B cell (primary cell): ENCODE data around the gene SCAI. TPM values are rescaled to one million over a fixed set of nuclear protein-coding genes. Genes with fewer than 3 reads are reported as not detected.

Experiments used
- ATAC-seq: fragments of 200-7000 bp; cut with Tn5 transposase; one replicate; pipeline ENCODE4 v1.10.0; 2021; ENCODE audit warnings: low read depth, mild to moderate bottlenecking, moderate number of reproducible peaks, moderate library complexity
- CTCF ChIA-PET: fragments of 350-600 bp; sonication (Branson Sonifier 250); formaldehyde crosslinking; loops from one replicate; lab custom pipeline; 2021; ENCODE audit warnings: antibody characterized with exemption, inconsistent platforms; lab: Charles Lee
- POLR2A ChIA-PET: fragments of 350-600 bp; sonication (Branson Sonifier 250); formaldehyde crosslinking; loops from one replicate; lab custom pipeline; 2021; ENCODE audit warnings: antibody characterized with exemption; lab: Charles Lee
- DNase-seq: peaks from one replicate; pipeline ENCODE4 v3.0.0; 2013
- H2AFZ ChIP-seq: 2 replicates; pipeline ENCODE4 v1.6.1; 2012; ENCODE audit warnings: mild to moderate bottlenecking, low read depth, low read length; ENCODE audit not compliant: insufficient read depth, poor library complexity, severe bottlenecking
- H3K27ac ChIP-seq, 2 donors: 1 replicate in 1 of 2; 2 replicates in 1 of 2; pipeline ENCODE4 v1.5.1; 2012 to 2013; ENCODE audit warnings: low read length in 2 of 2, mild to moderate bottlenecking in 2 of 2, moderate library complexity in 1 of 2
- H3K27me3 ChIP-seq, 4 experiments: fragments of 200-600 bp in 1 of 4; sonication (generic) in 1 of 4; replicated peaks in 1 of 4; 1 replicate in 2 of 4; 2 replicates in 2 of 4; pipeline versions ENCODE4 v1.6.1 to v1.7.0; 2013 to 2016; ENCODE audit warnings: low read length in 3 of 4, mild to moderate bottlenecking in 2 of 4, mixed read lengths in 1 of 4, moderate library complexity in 1 of 4; ENCODE audit not compliant: insufficient read depth in 4 of 4, control insufficient read depth in 3 of 4; ENCODE audit errors: control extremely low read depth in 1 of 4
- H3K36me3 ChIP-seq, 2 experiments: replicated peaks in 1 of 2; 1 replicate in 1 of 2; 2 replicates in 1 of 2; pipeline versions ENCODE4 v1.6.1 to v1.7.1; 2013; ENCODE audit warnings: low read length in 1 of 2; ENCODE audit not compliant: insufficient read depth in 2 of 2, control insufficient read depth in 1 of 2; ENCODE audit errors: control extremely low read depth in 1 of 2, extremely low read depth in 1 of 2
- H3K4me1 ChIP-seq, 2 donors: fragments of 200-600 bp in 1 of 2; sonication (generic) in 1 of 2; 1 replicate in 1 of 2; 2 replicates in 1 of 2; pipeline versions ENCODE4 v1.5.1 to v1.6.1; 2013 to 2017; ENCODE audit warnings: low read length in 2 of 2; ENCODE audit not compliant: control insufficient read depth in 2 of 2, insufficient read depth in 2 of 2
- H3K4me2 ChIP-seq: replicated peaks from 2 replicates; pipeline ENCODE3; 2012; ENCODE audit warnings: mild to moderate bottlenecking, low read depth, low read length; ENCODE audit not compliant: poor library complexity, severe bottlenecking
- H3K4me3 ChIP-seq, 5 experiments: fragments of 200-600 bp in 1 of 5; sonication (generic) in 1 of 5; 1 replicate in 3 of 5; 2 replicates in 2 of 5; pipeline versions ENCODE4 v1.5.1 to v1.7.0; 2011 to 2016; ENCODE audit warnings: low read length in 4 of 5, mild to moderate bottlenecking in 4 of 5, low read depth in 2 of 5, control low read depth in 1 of 5, moderate library complexity in 1 of 5; ENCODE audit not compliant: insufficient read depth in 1 of 5; ENCODE audit errors: control extremely low read depth in 1 of 5, extremely low read depth in 1 of 5
- H3K79me2 ChIP-seq: fragments of 200-600 bp; sonication (generic); one replicate; pipeline ENCODE4 v1.6.0; 2016; ENCODE audit warnings: low read length; ENCODE audit not compliant: control insufficient read depth, insufficient read depth
- H3K9ac ChIP-seq: fragments of 200-600 bp; sonication (generic); 2 replicates; pipeline ENCODE4 v1.6.1; 2017; ENCODE audit warnings: mild to moderate bottlenecking, low read length, moderate library complexity
- H3K9me3 ChIP-seq, 3 donors: one replicate each; pipeline versions ENCODE4 v1.6.1 to v1.7.1; 2013; ENCODE audit warnings: low read length in 2 of 3; ENCODE audit not compliant: control insufficient read depth in 2 of 3, insufficient read depth in 1 of 3; ENCODE audit errors: control extremely low read depth in 1 of 3
- H4K20me1 ChIP-seq: 2 replicates; pipeline ENCODE4 v1.6.0; 2012; ENCODE audit warnings: mild to moderate bottlenecking, low read length; ENCODE audit not compliant: insufficient read depth, control insufficient read depth, poor library complexity, severe bottlenecking
- H3K27ac Mint-ChIP-seq: one replicate; pipeline ENCODE4 v1.8.0; 2021; ENCODE audit warnings: mixed read lengths
- H3K27me3 Mint-ChIP-seq: one replicate; pipeline ENCODE4 v1.8.0; 2021; ENCODE audit warnings: mixed read lengths
- H3K4me1 Mint-ChIP-seq: one replicate; pipeline ENCODE4 v1.8.0; 2021; ENCODE audit warnings: mixed read lengths
- H3K4me3 Mint-ChIP-seq: one replicate; pipeline ENCODE4 v1.8.0; 2021; ENCODE audit warnings: mixed read lengths
- H3K9me3 Mint-ChIP-seq: one replicate; pipeline ENCODE4 v1.8.0; 2022; ENCODE audit warnings: mixed read lengths; ENCODE audit not compliant: insufficient read depth
- EZH2 ChIP-seq: IDR thresholded peaks from 2 replicates; pipeline ENCODE4 v1.6.1; 2012; ENCODE audit warnings: borderline replicate concordance, low read depth, mild to moderate bottlenecking, moderate library complexity, low read length; ENCODE audit not compliant: insufficient read depth, poor library complexity, severe bottlenecking
- WGBS: methylation state at CpG from one replicate; pipeline ENCODE4 v1.1.5; 2013; ENCODE audit warnings: missing lambda C conversion rate; ENCODE audit not compliant: insufficient coverage; 5-methylcytosine and 5-hydroxymethylcytosine counted together
- intact Hi-C: fragments of 100-400 bp; cut with micrococcal nuclease; formaldehyde crosslinking; loops from one replicate; pipeline ENCODE4 v1.10.0; 2022
- polyA plus RNA-seq: library from polyadenylated mRNA; depleted of rRNA; stranded (reverse); fragments of >200 nt; gene quantifications from 2 replicates; pipeline ENCODE4 v1.2.3, GENCODE V29; 2012
- total RNA-seq, 2 donors: library from RNA; stranded (reverse); fragments of 120-200 nt in 1 of 2; gene quantifications; 1 replicate in 1 of 2; 2 replicates in 1 of 2; pipeline versions ENCODE4 v1.2.3 to v1.2.4, GENCODE V29; 2013 to 2022
- TF ChIP-seq, protein P1 (sequence below): fragments of 200-600 bp; IDR thresholded peaks from one replicate; pipeline ENCODE4 v1.8.0; 2022; ENCODE audit warnings: antibody characterized with exemption, mild to moderate bottlenecking

SCAI gene
- total and polyA plus RNA-seq, 2 donors (not counting 1 experiment from before 2014, with no cell fraction given), result 3.8 to 19.8 TPM

DNA sequence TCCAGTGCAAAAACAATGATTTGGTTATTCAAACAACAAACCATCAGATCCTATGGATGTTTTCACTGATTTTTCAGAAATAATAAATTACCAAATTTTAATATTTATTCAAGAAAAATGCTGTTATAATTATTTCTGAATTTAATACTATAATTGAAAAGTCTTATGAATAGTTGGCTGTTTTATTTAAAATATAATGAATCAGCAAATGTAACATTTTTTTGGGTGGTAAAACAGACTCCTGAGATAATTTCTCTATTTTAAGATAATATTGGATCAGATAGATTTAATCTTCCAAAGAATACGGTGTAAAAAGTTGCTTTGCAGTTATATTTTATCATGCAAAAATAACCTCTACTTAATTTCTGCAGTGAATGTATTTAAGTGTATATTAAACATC, 197.2 kb downstream of the SCAI start:
- ATAC-seq (no peak), DNase-seq (no peak)
- H3K9me3 Mint-ChIP-seq, result no peaks in the 10 kb centered on the region
- Histone ChIP-seq H3K4me1 (peaks cover 22 to 23% of the 10 kb centered on the region in 2 donors), H3K4me3 (no peak overlapping the region), H3K27ac (no peak overlapping the region), H3K9me3 (no peaks in the 10 kb centered on the region), H3K9ac (no peak overlapping the region), H3K36me3 (no peaks in the 10 kb centered on the region), H3K27me3 (no peaks in the 10 kb centered on the region), H3K4me2 (no peak overlapping the region), H2AFZ (no peak overlapping the region), H4K20me1 (no peaks in the 10 kb centered on the region), H3K79me2 (no peaks in the 10 kb centered on the region)
- TF ChIP-seq, protein P1, sequence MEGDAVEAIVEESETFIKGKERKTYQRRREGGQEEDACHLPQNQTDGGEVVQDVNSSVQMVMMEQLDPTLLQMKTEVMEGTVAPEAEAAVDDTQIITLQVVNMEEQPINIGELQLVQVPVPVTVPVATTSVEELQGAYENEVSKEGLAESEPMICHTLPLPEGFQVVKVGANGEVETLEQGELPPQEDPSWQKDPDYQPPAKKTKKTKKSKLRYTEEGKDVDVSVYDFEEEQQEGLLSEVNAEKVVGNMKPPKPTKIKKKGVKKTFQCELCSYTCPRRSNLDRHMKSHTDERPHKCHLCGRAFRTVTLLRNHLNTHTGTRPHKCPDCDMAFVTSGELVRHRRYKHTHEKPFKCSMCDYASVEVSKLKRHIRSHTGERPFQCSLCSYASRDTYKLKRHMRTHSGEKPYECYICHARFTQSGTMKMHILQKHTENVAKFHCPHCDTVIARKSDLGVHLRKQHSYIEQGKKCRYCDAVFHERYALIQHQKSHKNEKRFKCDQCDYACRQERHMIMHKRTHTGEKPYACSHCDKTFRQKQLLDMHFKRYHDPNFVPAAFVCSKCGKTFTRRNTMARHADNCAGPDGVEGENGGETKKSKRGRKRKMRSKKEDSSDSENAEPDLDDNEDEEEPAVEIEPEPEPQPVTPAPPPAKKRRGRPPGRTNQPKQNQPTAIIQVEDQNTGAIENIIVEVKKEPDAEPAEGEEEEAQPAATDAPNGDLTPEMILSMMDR, result no peak
- no peak for TF ChIP-seq EZH2
- ChIA-PET CTCF (no interaction called here), POLR2A (no interaction called here)
- H3K27ac Mint-ChIP-seq, result no peak overlapping the region
- no peaks in the 10 kb centered on the region for H3K27me3 Mint-ChIP-seq
- WGBS, result no CpG with 5 or more reads among the region's 1 CpG
- H3K4me3 Mint-ChIP-seq, result no peak overlapping the region
- peaks cover 18% of the 10 kb centered on the region for H3K4me1 Mint-ChIP-seq
- intact Hi-C loops, result loop anchor here (10.0 kb wide), 1 partner anchor 109 kb away; no protein-coding TSS in a partner anchor

DNA sequence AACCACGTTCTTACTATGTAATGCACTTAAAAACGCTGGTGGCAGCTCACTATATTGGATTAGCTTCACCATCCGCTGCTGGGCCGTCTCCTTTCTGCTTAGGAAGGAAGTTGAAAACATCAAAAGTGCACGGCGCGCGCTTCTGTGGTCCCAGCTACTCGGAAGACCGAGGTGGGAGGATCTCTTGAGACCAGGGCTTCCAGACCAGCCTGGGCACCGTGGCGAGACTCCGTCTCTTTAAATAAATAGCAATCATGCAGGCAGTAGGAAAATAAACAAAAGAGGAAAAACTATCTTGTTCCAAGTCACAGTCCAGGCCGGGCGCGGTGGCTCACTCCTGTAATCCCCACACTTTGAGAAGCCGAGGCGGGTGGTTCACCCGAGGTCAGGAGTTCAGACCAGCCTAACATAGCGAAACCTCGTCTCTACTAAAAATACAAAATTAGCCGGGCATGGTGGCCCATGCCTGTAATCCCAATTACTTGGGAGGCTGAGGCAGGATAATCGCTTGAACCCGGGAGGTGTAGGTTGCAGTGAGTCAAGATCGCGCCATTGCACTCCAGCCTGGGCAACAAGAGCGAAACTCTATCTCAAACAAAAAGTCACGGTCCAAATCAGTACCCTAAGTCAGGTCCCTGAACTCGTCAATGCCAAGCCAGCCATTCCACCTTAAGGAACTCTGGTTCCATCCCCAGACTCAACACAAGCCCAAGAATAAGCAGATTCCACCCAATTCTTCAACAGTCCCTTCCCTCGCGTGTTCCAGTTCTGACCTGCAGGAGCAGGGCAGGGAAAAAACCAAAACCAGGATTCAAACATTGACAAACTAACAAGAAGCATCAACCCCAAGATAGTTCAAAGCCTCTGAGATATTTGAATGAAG, 201.4 kb downstream of the SCAI start:
- ChIA-PET POLR2A (interaction anchor here (0.5 kb wide), 1 partner anchor 320 kb away, joined by 4 read pairs; the partner anchor contains the start of gene GAPVD1), CTCF (interaction anchor here (0.9 to 1.0 kb wide), 2 partner anchors 9 to 168 kb away, joined by 3 read pairs; no protein-coding TSS in a partner anchor)
- peak overlapping the region; percentile 98 for H3K27ac ChIP-seq
- Mint-ChIP-seq H3K9me3 (no peaks in the 10 kb centered on the region), H3K27ac (peak overlapping the region; percentile 90), H3K27me3 (no peaks in the 10 kb centered on the region), H3K4me1 (peaks cover 23% of the 10 kb centered on the region), H3K4me3 (peak overlapping the region; percentile 85)
- peak; percentile 19 for ATAC-seq
- H3K9ac ChIP-seq, result peak overlapping the region; percentile 97
- 33% methylated on average over 18 of the region's 31 CpGs for WGBS
- H3K4me3 ChIP-seq, result peak overlapping the region; percentile 73 to 95 (median 91)
- no peaks in the 10 kb centered on the region for H3K9me3 ChIP-seq
- H2AFZ ChIP-seq, result peak overlapping the region; percentile 96
- intact Hi-C loops, result loop anchor here (1.0 to 10.0 kb wide), 8 partner anchors 73 to 805 kb away; partner anchors contain the start of genes GAPVD1, NR6A1, PBX3 and PPP6C
- H3K4me1 ChIP-seq, result peaks cover 14 to 17% of the 10 kb centered on the region in 2 donors
- TF ChIP-seq, protein P1, result no peak
- TF ChIP-seq EZH2, result no peak
- H3K27me3 ChIP-seq, result no peaks in the 10 kb centered on the region
- H4K20me1 ChIP-seq, result no peaks in the 10 kb centered on the region
- H3K79me2 ChIP-seq, result peaks cover 21% of the 10 kb centered on the region
- DNase-seq, result peak; percentile 16
- peaks cover 2 to 3% of the 10 kb centered on the region in 2 experiments for H3K36me3 ChIP-seq
- H3K4me2 ChIP-seq, result peak overlapping the region; percentile 78
